ENCODE measurements around the gene H2BK1.

Gene H2BK1

GRCh38 chr7:151228024-151228866, 18.0 kb upstream of the H2BK1 start:
- H3K27me3 Mint-ChIP-seq = no peaks in the 10 kb centered on the region
- ATAC-seq (no peak), DNase-seq (no peak)
- peak overlapping the region in 1 of 2 donors; percentile 57 for H3K27ac Mint-ChIP-seq
- no peaks in the 10 kb centered on the region for H3K9me3 Mint-ChIP-seq
- peaks cover 58% of the 10 kb centered on the region for H3K4me1 Mint-ChIP-seq
- peak overlapping the region; percentile 97 to 100 for H3K4me3 Mint-ChIP-seq

- peak within 1 kb of the TSS; percentile 97 to 98 for H3K27ac Mint-ChIP-seq
- H3K9me3 Mint-ChIP-seq = no peaks in the 10 kb centered on the region
- H3K4me1 Mint-ChIP-seq = peaks cover 53% of the 10 kb centered on the region
- DNase-seq (peak; percentile 94 to 96), ATAC-seq (peak; percentile 100)
- H3K4me3 Mint-ChIP-seq = peak within 1 kb of the TSS; percentile 97 to 100
- no peaks in the 10 kb centered on the region for H3K27me3 Mint-ChIP-seq
Observed at GRCh38 chr7:151226875-151227782, 16.8 kb upstream of the H2BK1 start, which contains the start of gene ABCF2. TSS of gene ABCF2 (minus strand) at chr7:151227205. CDS start at chr7:151226458, 747 bp downstream.

GRCh38 chr7:151226560-151226874, 16.2 kb upstream of the H2BK1 start:
- Mint-ChIP-seq H3K27ac (peak overlapping the region; percentile 97 to 98), H3K4me3 (peak overlapping the region; percentile 97 to 100), H3K27me3 (no peaks in the 10 kb centered on the region), H3K9me3 (no peaks in the 10 kb centered on the region), H3K4me1 (peaks cover 47% of the 10 kb centered on the region)
- ATAC-seq = peak; percentile 21
- no peak for DNase-seq

- Mint-ChIP-seq H3K9me3 (no peaks in the 10 kb centered on the region), H3K4me1 (peaks cover 45% of the 10 kb centered on the region), H3K27ac (peak overlapping the region in 1 of 2 donors; percentile 97), H3K4me3 (peak overlapping the region; percentile 97 to 100), H3K27me3 (no peaks in the 10 kb centered on the region)
- ATAC-seq (no peak), DNase-seq (no peak)
Observed at GRCh38 chr7:151225948-151226510, 15.7 kb upstream of the H2BK1 start.

- no peak for ATAC-seq
Observed at GRCh38 chr7:151223728-151224127, 13.4 kb upstream of the H2BK1 start.

GRCh38 chr7:151218170-151218569, 7.9 kb upstream of the H2BK1 start:
- peaks cover 5% of the 10 kb centered on the region for H3K4me1 Mint-ChIP-seq
- H3K9me3 Mint-ChIP-seq = no peaks in the 10 kb centered on the region
- H3K27ac Mint-ChIP-seq = no peak overlapping the region
- H3K27me3 Mint-ChIP-seq = no peaks in the 10 kb centered on the region
- DNase-seq (no peak), ATAC-seq (no peak)
- no peak overlapping the region for H3K4me3 Mint-ChIP-seq

More at GRCh38 chr7:151223728-151224127, 13.4 kb upstream of the H2BK1 start:
- H3K4me3 Mint-ChIP-seq = no peak overlapping the region
- DNase-seq = no peak
- H3K4me1 Mint-ChIP-seq = peaks cover 45% of the 10 kb centered on the region
- H3K27me3 Mint-ChIP-seq = no peaks in the 10 kb centered on the region
- no peaks in the 10 kb centered on the region for H3K9me3 Mint-ChIP-seq
- H3K27ac Mint-ChIP-seq = no peak overlapping the region

- Mint-ChIP-seq H3K4me3 (no peak overlapping the region), H3K27me3 (no peaks in the 10 kb centered on the region), H3K4me1 (peaks cover 5% of the 10 kb centered on the region), H3K9me3 (no peaks in the 10 kb centered on the region), H3K27ac (no peak overlapping the region)
- DNase-seq (no peak), ATAC-seq (no peak)
Observed at GRCh38 chr7:151215396-151215795, 5.1 kb upstream of the H2BK1 start.

- Mint-ChIP-seq H3K4me3 (no peak overlapping the region), H3K9me3 (no peaks in the 10 kb centered on the region), H3K4me1 (peaks cover 5% of the 10 kb centered on the region), H3K27ac (no peak overlapping the region), H3K27me3 (no peaks in the 10 kb centered on the region)
- DNase-seq (no peak), ATAC-seq (no peak)
Observed at GRCh38 chr7:151213826-151214225, 3.5 kb upstream of the H2BK1 start.

GRCh38 chr7:151212626-151213025, 2.3 kb upstream of the H2BK1 start:
- no peaks in the 10 kb centered on the region for H3K27me3 Mint-ChIP-seq
- H3K9me3 Mint-ChIP-seq = no peaks in the 10 kb centered on the region
- H3K4me1 Mint-ChIP-seq = peaks cover 10% of the 10 kb centered on the region
- DNase-seq (no peak), ATAC-seq (no peak)
- H3K27ac Mint-ChIP-seq = no peak overlapping the region
- no peak overlapping the region for H3K4me3 Mint-ChIP-seq

- H3K27ac Mint-ChIP-seq = no peak overlapping the region
- H3K4me3 Mint-ChIP-seq = no peak overlapping the region
- no peaks in the 10 kb centered on the region for H3K27me3 Mint-ChIP-seq
- H3K4me1 Mint-ChIP-seq = peaks cover 24% of the 10 kb centered on the region
- ATAC-seq = no peak
- DNase-seq = no peak
- no peaks in the 10 kb centered on the region for H3K9me3 Mint-ChIP-seq
Observed at GRCh38 chr7:151211155-151211772, 976 bp upstream of the H2BK1 start.

- Mint-ChIP-seq H3K9me3 (no peaks in the 10 kb centered on the region), H3K27me3 (no peaks in the 10 kb centered on the region), H3K4me3 (no peak overlapping the region), H3K27ac (peak overlapping the region; percentile 5 to 35), H3K4me1 (peaks cover 29% of the 10 kb centered on the region)
- ATAC-seq (no peak), DNase-seq (no peak)
Observed at GRCh38 chr7:151209588-151209987, 700 bp downstream of the H2BK1 start.

- Mint-ChIP-seq H3K4me3 (no peak overlapping the region), H3K9me3 (no peaks in the 10 kb centered on the region), H3K4me1 (peaks cover 29% of the 10 kb centered on the region), H3K27me3 (no peaks in the 10 kb centered on the region), H3K27ac (no peak overlapping the region)
- no peak for ATAC-seq
- DNase-seq = no peak
Observed at GRCh38 chr7:151208253-151208862, 1.9 kb downstream of the H2BK1 start.

GRCh38 chr7:151207804-151208203, 2.5 kb downstream of the H2BK1 start:
- ATAC-seq = no peak
- no peak for DNase-seq
- Mint-ChIP-seq H3K27ac (peak overlapping the region in 1 of 2 donors; percentile 62), H3K27me3 (no peaks in the 10 kb centered on the region), H3K4me3 (no peak overlapping the region), H3K9me3 (no peaks in the 10 kb centered on the region), H3K4me1 (peaks cover 29% of the 10 kb centered on the region)

- Mint-ChIP-seq H3K27ac (no peak overlapping the region), H3K4me1 (peaks cover 29% of the 10 kb centered on the region), H3K9me3 (no peaks in the 10 kb centered on the region), H3K27me3 (no peaks in the 10 kb centered on the region), H3K4me3 (no peak overlapping the region)
- DNase-seq = no peak
- ATAC-seq = peak; percentile 41
Observed at GRCh38 chr7:151207315-151207714, 3.0 kb downstream of the H2BK1 start.

GRCh38 chr7:151206914-151207313, 3.4 kb downstream of the H2BK1 start:
- H3K27ac Mint-ChIP-seq = peak overlapping the region in 1 of 2 donors; percentile 37
- peaks cover 29% of the 10 kb centered on the region for H3K4me1 Mint-ChIP-seq
- H3K27me3 Mint-ChIP-seq = no peaks in the 10 kb centered on the region
- peak; percentile 48 for ATAC-seq
- H3K9me3 Mint-ChIP-seq = no peaks in the 10 kb centered on the region
- no peak overlapping the region for H3K4me3 Mint-ChIP-seq
- DNase-seq = no peak
